B cell (primary cell): ENCODE results near the gene MAG. TPM values are rescaled to one million over a fixed set of nuclear protein-coding genes. Genes with fewer than 3 reads are reported as not detected.

Experiments used
- ATAC-seq: fragments of 200-7000 bp; cut with Tn5 transposase; one replicate; pipeline ENCODE4 v1.10.0; 2021; ENCODE audit warnings: low read depth, mild to moderate bottlenecking, moderate number of reproducible peaks, moderate library complexity
- CTCF ChIA-PET: fragments of 350-600 bp; sonication (Branson Sonifier 250); formaldehyde crosslinking; loops from one replicate; lab custom pipeline; 2021; ENCODE audit warnings: antibody characterized with exemption, inconsistent platforms; lab: Charles Lee
- POLR2A ChIA-PET: fragments of 350-600 bp; sonication (Branson Sonifier 250); formaldehyde crosslinking; loops from one replicate; lab custom pipeline; 2021; ENCODE audit warnings: antibody characterized with exemption; lab: Charles Lee
- DNase-seq: peaks from one replicate; pipeline ENCODE4 v3.0.0; 2013
- H2AFZ ChIP-seq: 2 replicates; pipeline ENCODE4 v1.6.1; 2012; ENCODE audit warnings: mild to moderate bottlenecking, low read depth, low read length; ENCODE audit not compliant: insufficient read depth, poor library complexity, severe bottlenecking
- H3K27ac ChIP-seq, 2 donors: 1 replicate in 1 of 2; 2 replicates in 1 of 2; pipeline ENCODE4 v1.5.1; 2012 to 2013; ENCODE audit warnings: low read length in 2 of 2, mild to moderate bottlenecking in 2 of 2, moderate library complexity in 1 of 2
- H3K27me3 ChIP-seq, 4 experiments: fragments of 200-600 bp in 1 of 4; sonication (generic) in 1 of 4; replicated peaks in 1 of 4; 1 replicate in 2 of 4; 2 replicates in 2 of 4; pipeline versions ENCODE4 v1.6.1 to v1.7.0; 2013 to 2016; ENCODE audit warnings: low read length in 3 of 4, mild to moderate bottlenecking in 2 of 4, mixed read lengths in 1 of 4, moderate library complexity in 1 of 4; ENCODE audit not compliant: insufficient read depth in 4 of 4, control insufficient read depth in 3 of 4; ENCODE audit errors: control extremely low read depth in 1 of 4
- H3K36me3 ChIP-seq, 2 experiments: replicated peaks in 1 of 2; 1 replicate in 1 of 2; 2 replicates in 1 of 2; pipeline versions ENCODE4 v1.6.1 to v1.7.1; 2013; ENCODE audit warnings: low read length in 1 of 2; ENCODE audit not compliant: insufficient read depth in 2 of 2, control insufficient read depth in 1 of 2; ENCODE audit errors: control extremely low read depth in 1 of 2, extremely low read depth in 1 of 2
- H3K4me1 ChIP-seq, 2 donors: fragments of 200-600 bp in 1 of 2; sonication (generic) in 1 of 2; 1 replicate in 1 of 2; 2 replicates in 1 of 2; pipeline versions ENCODE4 v1.5.1 to v1.6.1; 2013 to 2017; ENCODE audit warnings: low read length in 2 of 2; ENCODE audit not compliant: control insufficient read depth in 2 of 2, insufficient read depth in 2 of 2
- H3K4me2 ChIP-seq: replicated peaks from 2 replicates; pipeline ENCODE3; 2012; ENCODE audit warnings: mild to moderate bottlenecking, low read depth, low read length; ENCODE audit not compliant: poor library complexity, severe bottlenecking
- H3K4me3 ChIP-seq, 5 experiments: fragments of 200-600 bp in 1 of 5; sonication (generic) in 1 of 5; 1 replicate in 3 of 5; 2 replicates in 2 of 5; pipeline versions ENCODE4 v1.5.1 to v1.7.0; 2011 to 2016; ENCODE audit warnings: low read length in 4 of 5, mild to moderate bottlenecking in 4 of 5, low read depth in 2 of 5, control low read depth in 1 of 5, moderate library complexity in 1 of 5; ENCODE audit not compliant: insufficient read depth in 1 of 5; ENCODE audit errors: control extremely low read depth in 1 of 5, extremely low read depth in 1 of 5
- H3K79me2 ChIP-seq: fragments of 200-600 bp; sonication (generic); one replicate; pipeline ENCODE4 v1.6.0; 2016; ENCODE audit warnings: low read length; ENCODE audit not compliant: control insufficient read depth, insufficient read depth
- H3K9ac ChIP-seq: fragments of 200-600 bp; sonication (generic); 2 replicates; pipeline ENCODE4 v1.6.1; 2017; ENCODE audit warnings: mild to moderate bottlenecking, low read length, moderate library complexity
- H3K9me3 ChIP-seq, 3 donors: one replicate each; pipeline versions ENCODE4 v1.6.1 to v1.7.1; 2013; ENCODE audit warnings: low read length in 2 of 3; ENCODE audit not compliant: control insufficient read depth in 2 of 3, insufficient read depth in 1 of 3; ENCODE audit errors: control extremely low read depth in 1 of 3
- H4K20me1 ChIP-seq: 2 replicates; pipeline ENCODE4 v1.6.0; 2012; ENCODE audit warnings: mild to moderate bottlenecking, low read length; ENCODE audit not compliant: insufficient read depth, control insufficient read depth, poor library complexity, severe bottlenecking
- H3K27ac Mint-ChIP-seq: one replicate; pipeline ENCODE4 v1.8.0; 2021; ENCODE audit warnings: mixed read lengths
- H3K27me3 Mint-ChIP-seq: one replicate; pipeline ENCODE4 v1.8.0; 2021; ENCODE audit warnings: mixed read lengths
- H3K4me1 Mint-ChIP-seq: one replicate; pipeline ENCODE4 v1.8.0; 2021; ENCODE audit warnings: mixed read lengths
- H3K4me3 Mint-ChIP-seq: one replicate; pipeline ENCODE4 v1.8.0; 2021; ENCODE audit warnings: mixed read lengths
- H3K9me3 Mint-ChIP-seq: one replicate; pipeline ENCODE4 v1.8.0; 2022; ENCODE audit warnings: mixed read lengths; ENCODE audit not compliant: insufficient read depth
- CTCF ChIP-seq: fragments of 200-600 bp; IDR thresholded peaks from one replicate; pipeline ENCODE4 v1.8.0; 2022; ENCODE audit warnings: antibody characterized with exemption, mild to moderate bottlenecking
- EZH2 ChIP-seq: IDR thresholded peaks from 2 replicates; pipeline ENCODE4 v1.6.1; 2012; ENCODE audit warnings: borderline replicate concordance, low read depth, mild to moderate bottlenecking, moderate library complexity, low read length; ENCODE audit not compliant: insufficient read depth, poor library complexity, severe bottlenecking
- WGBS: methylation state at CpG from one replicate; pipeline ENCODE4 v1.1.5; 2013; ENCODE audit warnings: missing lambda C conversion rate; ENCODE audit not compliant: insufficient coverage; 5-methylcytosine and 5-hydroxymethylcytosine counted together
- intact Hi-C: fragments of 100-400 bp; cut with micrococcal nuclease; formaldehyde crosslinking; loops from one replicate; pipeline ENCODE4 v1.10.0; 2022
- polyA plus RNA-seq: library from polyadenylated mRNA; depleted of rRNA; stranded (reverse); fragments of >200 nt; gene quantifications from 2 replicates; pipeline ENCODE4 v1.2.3, GENCODE V29; 2012
- total RNA-seq, 2 donors: library from RNA; stranded (reverse); fragments of 120-200 nt in 1 of 2; gene quantifications; 1 replicate in 1 of 2; 2 replicates in 1 of 2; pipeline versions ENCODE4 v1.2.3 to v1.2.4, GENCODE V29; 2013 to 2022

MAG gene
- total and polyA plus RNA-seq, 2 donors (not counting 1 experiment from before 2014, with no cell fraction given): 0.12 to 0.58 TPM

GRCh38 chr19:35353635-35354034 lies 61.7 kb downstream of the MAG start:
- Mint-ChIP-seq H3K9me3 (no peaks in the 10 kb centered on the region), H3K4me1 (peaks cover 28% of the 10 kb centered on the region), H3K27ac (no peak overlapping the region), H3K4me3 (no peak overlapping the region), H3K27me3 (peaks cover 17% of the 10 kb centered on the region)
- no peaks in the 10 kb centered on the region for H4K20me1 ChIP-seq
- H3K4me2 ChIP-seq: no peak overlapping the region
- peaks cover 22 to 34% of the 10 kb centered on the region in 2 donors for H3K4me1 ChIP-seq
- ChIA-PET POLR2A (interaction anchor here (2.0 kb wide), 1 partner anchor 115 kb away, joined by 6 read pairs; no protein-coding TSS in a partner anchor), CTCF (interaction anchor here (0.6 to 13.5 kb wide), 34 partner anchors 12 to 389 kb away, joined by 3 to 234 read pairs (median 5); partner anchors contain the start of genes FFAR2 and FXYD7)
- no peaks in the 10 kb centered on the region for H3K36me3 ChIP-seq
- DNase-seq: no peak
- H3K79me2 ChIP-seq: no peaks in the 10 kb centered on the region
- no peak overlapping the region for H2AFZ ChIP-seq
- peaks cover 0 to 9% (median 0%) of the 10 kb centered on the region in 3 donors for H3K9me3 ChIP-seq
- peaks cover 0 to 5% (median 0%) of the 10 kb centered on the region in 4 experiments for H3K27me3 ChIP-seq
- H3K27ac ChIP-seq: no peak overlapping the region
- ATAC-seq: no peak
- intact Hi-C loops: loop anchor here (2.0 kb wide), 1 partner anchor 47 kb away; no protein-coding TSS in a partner anchor
- no peak overlapping the region for H3K4me3 ChIP-seq
- TF ChIP-seq EZH2: no peak
- no peak for TF ChIP-seq CTCF
- H3K9ac ChIP-seq: no peak overlapping the region
- 90% methylated on average over 4 of the region's 9 CpGs for WGBS

- ChIA-PET CTCF (interaction anchor here (2.9 to 13.5 kb wide), 4 partner anchors 108 to 288 kb away, joined by 10 to 234 read pairs (median 54); no protein-coding TSS in a partner anchor), POLR2A (interaction anchor here (0.6 kb wide), 1 partner anchor 56 kb away, joined by 3 read pairs; no protein-coding TSS in a partner anchor)
- Histone ChIP-seq H3K4me1 (peaks cover 9 to 22% of the 10 kb centered on the region in 2 donors), H3K4me2 (no peak overlapping the region), H3K79me2 (no peaks in the 10 kb centered on the region), H3K27ac (no peak overlapping the region), H3K4me3 (no peak overlapping the region), H3K9ac (no peak overlapping the region), H3K9me3 (no peaks in the 10 kb centered on the region), H4K20me1 (no peaks in the 10 kb centered on the region), H3K27me3 (peaks cover 0 to 5% (median 0%) of the 10 kb centered on the region in 4 experiments), H3K36me3 (no peaks in the 10 kb centered on the region), H2AFZ (no peak overlapping the region)
- intact Hi-C loops: no loop called here
- no peak for TF ChIP-seq EZH2
- TF ChIP-seq CTCF: no peak
- DNase-seq (no peak), ATAC-seq (no peak)
- 89% methylated on average over 5 of the region's 8 CpGs for WGBS
- Mint-ChIP-seq H3K9me3 (no peaks in the 10 kb centered on the region), H3K27ac (no peak overlapping the region), H3K4me1 (peaks cover 15% of the 10 kb centered on the region), H3K4me3 (no peak overlapping the region), H3K27me3 (peaks cover 17% of the 10 kb centered on the region)
These were observed 62.9 kb downstream of the MAG start for GRCh38 chr19:35354898-35355297.
